Fibroblast of the aortic adventitia (primary cell): ENCODE results near the gene LRRC8E. TPM values are rescaled to one million over a fixed set of nuclear protein-coding genes. Genes with fewer than 3 reads are reported as not detected.
"Not testable (repeated sequence)": the region's sequence is repeated elsewhere in the genome, so short reads cannot be mapped to it uniquely, and the experiment has no call there.

Experiments
- DNase-seq: peaks from one replicate; pipeline ENCODE4 v3.0.0-alpha.2; 2010; ENCODE audit warnings: low read depth
- H3K4me3 ChIP-seq: 2 replicates; pipeline ENCODE4 v1.5.1; 2011; ENCODE audit warnings: low read depth, mild to moderate bottlenecking, control low read depth, low read length, moderate library complexity
- CTCF ChIP-seq: IDR thresholded peaks from 2 replicates; pipeline ENCODE4 v1.5.1; 2011; ENCODE audit warnings: mild to moderate bottlenecking, low read length, control low read depth, inconsistent platforms; ENCODE audit not compliant: insufficient read depth
- total RNA-seq: library from RNA; depleted of rRNA; stranded (reverse); fragments of >200 nt; gene quantifications from 2 replicates; pipeline ENCODE4 v1.2.3, GENCODE V29; 2012; ENCODE audit warnings: low replicate concordance

LRRC8E gene
- total RNA-seq, 1 donor = 5.2 TPM

- DNase-seq = no peak
- TF ChIP-seq CTCF = no peak
- H3K4me3 ChIP-seq = no peak overlapping the region
These were observed 25.8 kb downstream of the LRRC8E start for GRCh38 chr19:7914099-7914498.

DNA sequence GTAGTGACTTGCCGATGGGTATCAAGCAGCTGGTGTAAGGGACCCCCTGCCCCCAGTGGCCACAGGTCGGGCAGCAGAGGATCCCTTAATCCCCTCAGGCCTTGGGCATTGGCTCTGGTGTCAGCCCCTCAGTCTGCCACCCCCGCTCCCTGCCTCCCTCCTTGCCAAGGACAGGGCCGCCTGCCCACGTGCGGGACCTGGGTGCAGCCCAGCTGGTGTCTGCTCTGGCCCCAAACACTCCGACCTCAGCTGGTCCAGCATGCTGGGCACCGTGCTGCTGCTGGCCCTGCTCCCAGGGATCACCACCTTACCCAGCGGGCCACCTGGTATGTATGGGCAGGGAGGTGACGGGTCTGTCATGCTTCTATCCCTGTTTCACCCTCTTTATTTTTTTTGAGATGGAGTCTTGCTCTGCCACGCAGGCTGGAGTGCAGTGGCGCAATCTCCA, 26.3 kb downstream of the LRRC8E start, which contains the start of gene TGFBR3L:
Gene TGFBR3L (plus strand): TSS at position 233 of the 448 bp plus-strand sequence.
- DNase-seq = no peak
- TF ChIP-seq CTCF = no peak
- H3K4me3 ChIP-seq = no peak within 1 kb of the TSS

- no peak for DNase-seq
- no peak for TF ChIP-seq CTCF
- H3K4me3 ChIP-seq = no peak overlapping the region
These were observed 27.2 kb downstream of the LRRC8E start for GRCh38 chr19:7915250-7916102.

- no peak for DNase-seq
- H3K4me3 ChIP-seq = peak overlapping the region; percentile 47
- no peak for TF ChIP-seq CTCF
These were observed 28.0 kb downstream of the LRRC8E start for GRCh38 chr19:7916103-7916954.

GRCh38 chr19:7916955-7917266, 28.6 kb downstream of the LRRC8E start:
- DNase-seq = no peak
- TF ChIP-seq CTCF = no peak
- H3K4me3 ChIP-seq = peak overlapping the region; percentile 47

- peak; percentile 63 for TF ChIP-seq CTCF
- peak; percentile 45 for DNase-seq
- H3K4me3 ChIP-seq = peak overlapping the region; percentile 47
These were observed 29.2 kb downstream of the LRRC8E start for GRCh38 chr19:7917267-7918061.

- H3K4me3 ChIP-seq = peak overlapping the region; percentile 14
- DNase-seq = not testable (repeated sequence)
These were observed 29.8 kb downstream of the LRRC8E start for GRCh38 chr19:7918062-7918614.
